PFSK-1 (cell line): ENCODE data around the gene CAPN1.

Source experiments
- FOXP2 ChIP-seq: optimal IDR thresholded peaks from 2 replicates; pipeline ENCODE3; 2011; ENCODE audit warnings: borderline replicate concordance, control low read depth, inconsistent platforms; ENCODE audit not compliant: insufficient read depth; ENCODE audit errors: extremely low read length, extremely low read depth
- POLR2AphosphoS5 ChIP-seq: IDR thresholded peaks from 2 replicates; pipeline ENCODE4 v1.6.1; 2012; ENCODE audit warnings: low read depth, mild to moderate bottlenecking, control low read depth, low read length, moderate library complexity
- SIN3A ChIP-seq: IDR thresholded peaks from 2 replicates; pipeline ENCODE4 v1.6.1; 2012; ENCODE audit warnings: mild to moderate bottlenecking, low read length, moderate library complexity, borderline replicate concordance; ENCODE audit not compliant: insufficient read depth
- TAF1 ChIP-seq: IDR thresholded peaks from 2 replicates; pipeline ENCODE4 v1.6.1; 2012; ENCODE audit warnings: low read length, control low read depth, borderline replicate concordance; ENCODE audit not compliant: insufficient read depth
- TF ChIP-seq, protein P1 (sequence below), 2 experiments: IDR thresholded peaks; 2 replicates each; pipeline versions ENCODE4 v1.6.1 to v1.8.0; 2011 to 2012; ENCODE audit warnings: low read depth in 2 of 2, low read length in 2 of 2, control low read depth in 1 of 2, inconsistent platforms in 1 of 2, mild to moderate bottlenecking in 1 of 2, moderate library complexity in 1 of 2; ENCODE audit not compliant: insufficient read depth in 1 of 2

GRCh38 chr11:65254724-65255123 is 73.0 kb downstream of the CAPN1 start:
- TF ChIP-seq FOXP2 (no peak), TAF1 (no peak), POLR2AphosphoS5 (no peak), SIN3A (no peak)
- TF ChIP-seq, protein P1, sequence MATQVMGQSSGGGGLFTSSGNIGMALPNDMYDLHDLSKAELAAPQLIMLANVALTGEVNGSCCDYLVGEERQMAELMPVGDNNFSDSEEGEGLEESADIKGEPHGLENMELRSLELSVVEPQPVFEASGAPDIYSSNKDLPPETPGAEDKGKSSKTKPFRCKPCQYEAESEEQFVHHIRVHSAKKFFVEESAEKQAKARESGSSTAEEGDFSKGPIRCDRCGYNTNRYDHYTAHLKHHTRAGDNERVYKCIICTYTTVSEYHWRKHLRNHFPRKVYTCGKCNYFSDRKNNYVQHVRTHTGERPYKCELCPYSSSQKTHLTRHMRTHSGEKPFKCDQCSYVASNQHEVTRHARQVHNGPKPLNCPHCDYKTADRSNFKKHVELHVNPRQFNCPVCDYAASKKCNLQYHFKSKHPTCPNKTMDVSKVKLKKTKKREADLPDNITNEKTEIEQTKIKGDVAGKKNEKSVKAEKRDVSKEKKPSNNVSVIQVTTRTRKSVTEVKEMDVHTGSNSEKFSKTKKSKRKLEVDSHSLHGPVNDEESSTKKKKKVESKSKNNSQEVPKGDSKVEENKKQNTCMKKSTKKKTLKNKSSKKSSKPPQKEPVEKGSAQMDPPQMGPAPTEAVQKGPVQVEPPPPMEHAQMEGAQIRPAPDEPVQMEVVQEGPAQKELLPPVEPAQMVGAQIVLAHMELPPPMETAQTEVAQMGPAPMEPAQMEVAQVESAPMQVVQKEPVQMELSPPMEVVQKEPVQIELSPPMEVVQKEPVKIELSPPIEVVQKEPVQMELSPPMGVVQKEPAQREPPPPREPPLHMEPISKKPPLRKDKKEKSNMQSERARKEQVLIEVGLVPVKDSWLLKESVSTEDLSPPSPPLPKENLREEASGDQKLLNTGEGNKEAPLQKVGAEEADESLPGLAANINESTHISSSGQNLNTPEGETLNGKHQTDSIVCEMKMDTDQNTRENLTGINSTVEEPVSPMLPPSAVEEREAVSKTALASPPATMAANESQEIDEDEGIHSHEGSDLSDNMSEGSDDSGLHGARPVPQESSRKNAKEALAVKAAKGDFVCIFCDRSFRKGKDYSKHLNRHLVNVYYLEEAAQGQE (IDR thresholded peaks at IDR 0.05; ENCODE audit: insufficient read depth in 1 of 2, low read depth in 2 of 2, low read length in 2 of 2), result no peak
